Fibroblast of lung (primary cell): Measurements from ENCODE around the gene BBX. TPM values are rescaled to one million over a fixed set of nuclear protein-coding genes. Genes with fewer than 3 reads are reported as not detected.

Experiments used
- DNase-seq, 2 donors: peaks; one replicate each; pipeline versions ENCODE4 v3.0.0 to v3.0.0-alpha.2; 2010; ENCODE audit warnings: low read depth in 2 of 2
- H2AFZ ChIP-seq: 2 replicates; pipeline ENCODE4 v1.5.1; 2012; ENCODE audit warnings: low read length, control low read depth, inconsistent platforms
- H3K27ac ChIP-seq: 2 replicates; pipeline ENCODE4 v1.5.1; 2011; ENCODE audit warnings: low read length, control low read depth; ENCODE audit not compliant: insufficient read depth
- H3K27me3 ChIP-seq: 2 replicates; pipeline ENCODE4 v1.5.1; 2011; ENCODE audit warnings: mild to moderate bottlenecking, low read length; ENCODE audit not compliant: control insufficient read depth, insufficient read depth
- H3K36me3 ChIP-seq: 2 replicates; pipeline ENCODE4 v1.5.1; 2011; ENCODE audit warnings: low read length; ENCODE audit not compliant: control insufficient read depth, insufficient read depth
- H3K4me1 ChIP-seq: 2 replicates; pipeline ENCODE4 v1.5.1; 2011; ENCODE audit warnings: low read length; ENCODE audit not compliant: control insufficient read depth, insufficient read depth; ENCODE audit errors: extremely low read depth
- H3K4me2 ChIP-seq: 2 replicates; pipeline ENCODE4 v1.5.1; 2011; ENCODE audit warnings: low read length, control low read depth; ENCODE audit not compliant: insufficient read depth; ENCODE audit errors: extremely low read depth
- H3K4me3 ChIP-seq, 4 experiments: fragments of 200-600 bp in 1 of 4; sonication (generic) in 1 of 4; replicated peaks in 1 of 4; 2 replicates each; pipeline ENCODE4 v1.5.1; 2011 to 2016; ENCODE audit warnings: low read length in 4 of 4, low read depth in 3 of 4, mild to moderate bottlenecking in 3 of 4, control low read depth in 2 of 4, inconsistent platforms in 1 of 4, mixed read lengths in 1 of 4; ENCODE audit not compliant: insufficient read depth in 1 of 4; ENCODE audit errors: control extremely low read depth in 1 of 4
- H3K79me2 ChIP-seq: 2 replicates; pipeline ENCODE4 v1.5.1; 2012; ENCODE audit warnings: mild to moderate bottlenecking, low read length, inconsistent platforms; ENCODE audit not compliant: control insufficient read depth, insufficient read depth
- H3K9ac ChIP-seq: 2 replicates; pipeline ENCODE4 v1.5.1; 2011; ENCODE audit warnings: mild to moderate bottlenecking, low read length, control low read depth; ENCODE audit not compliant: insufficient read depth
- H3K9me3 ChIP-seq: 2 replicates; pipeline ENCODE4 v1.5.1; 2012; ENCODE audit warnings: low read depth, low read length; ENCODE audit not compliant: control insufficient read depth, insufficient read depth
- H4K20me1 ChIP-seq: 2 replicates; pipeline ENCODE4 v1.5.1; 2011; ENCODE audit warnings: low read length; ENCODE audit not compliant: control insufficient read depth, insufficient read depth; ENCODE audit errors: extremely low read depth
- CTCF ChIP-seq, 2 donors: IDR thresholded peaks in 1 of 2; conservative IDR thresholded peaks in 1 of 2; 1 replicate in 1 of 2; 2 replicates in 1 of 2; pipeline ENCODE4 v1.5.1; 2011 to 2012; ENCODE audit warnings: low read length in 2 of 2, control low read depth in 1 of 2, inconsistent platforms in 1 of 2, low read depth in 1 of 2, mild to moderate bottlenecking in 1 of 2
- EZH2 ChIP-seq: IDR thresholded peaks from 2 replicates; pipeline ENCODE4 v1.5.1; 2012; ENCODE audit warnings: low read length, control low read depth, mild to moderate bottlenecking; ENCODE audit errors: missing control alignments
- polyA plus RNA-seq, 2 donors: library from polyadenylated mRNA; depleted of rRNA in 1 of 2; stranded (reverse) in 1 of 2; unstranded in 1 of 2; fragments of >200 nt; gene quantifications; 2 replicates each; pipeline ENCODE4 v1.2.1, GENCODE V29; 2011 to 2012; ENCODE audit warnings: missing spikeins in 1 of 2
- total RNA-seq: library from RNA; depleted of rRNA; stranded (reverse); fragments of >200 nt; gene quantifications from 2 replicates; pipeline ENCODE4 v1.2.1, GENCODE V29; 2014

The BBX gene
- total and polyA plus RNA-seq, 2 donors (not counting 1 experiment from before 2014, with no cell fraction given) = 50.0 to 71.2 TPM

DNA sequence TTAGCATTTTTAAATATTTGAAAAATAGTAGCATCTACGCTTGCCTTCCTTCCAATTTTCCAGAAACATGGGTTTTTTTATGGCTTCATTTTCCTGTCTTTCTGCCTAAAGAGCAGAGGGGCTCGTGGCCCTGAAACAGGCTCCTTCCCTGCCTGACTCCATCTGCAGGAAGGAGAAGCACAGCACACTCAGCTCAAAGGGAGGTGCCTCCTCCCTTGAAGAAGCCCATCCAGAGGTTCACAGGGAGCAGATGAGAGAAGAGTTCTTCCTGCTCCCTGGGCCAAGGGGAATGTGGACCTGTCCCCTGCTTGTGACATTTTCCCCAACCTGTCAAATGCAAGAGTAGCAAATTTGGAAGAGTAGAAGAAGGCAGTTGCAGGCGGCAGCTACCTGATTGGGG lies 55.8 kb downstream of the BBX start:
- Histone ChIP-seq H3K79me2 (no peaks in the 10 kb centered on the region), H3K9ac (no peak overlapping the region), H2AFZ (no peak overlapping the region), H3K4me3 (no peak overlapping the region), H3K4me1 (no peaks in the 10 kb centered on the region), H3K27ac (no peak overlapping the region), H3K36me3 (no peaks in the 10 kb centered on the region), H4K20me1 (no peaks in the 10 kb centered on the region), H3K27me3 (no peaks in the 10 kb centered on the region), H3K9me3 (no peaks in the 10 kb centered on the region), H3K4me2 (no peak overlapping the region)
- TF ChIP-seq CTCF (conservative IDR thresholded peaks at IDR 0.05 in 1 of 2, IDR thresholded peaks at IDR 0.05 in 1 of 2; ENCODE audit: low read depth in 1 of 2, low read length in 2 of 2) (no peak), EZH2 (no peak)
- DNase-seq = no peak

GRCh38 chr3:107579371-107579770 lies 56.6 kb downstream of the BBX start:
- H3K4me2 ChIP-seq = no peak overlapping the region
- no peak overlapping the region for H3K4me3 ChIP-seq
- no peak overlapping the region for H3K27ac ChIP-seq
- DNase-seq = no peak
- no peaks in the 10 kb centered on the region for H4K20me1 ChIP-seq
- no peaks in the 10 kb centered on the region for H3K9me3 ChIP-seq
- no peaks in the 10 kb centered on the region for H3K36me3 ChIP-seq
- no peak for TF ChIP-seq CTCF (conservative IDR thresholded peaks at IDR 0.05 in 1 of 2, IDR thresholded peaks at IDR 0.05 in 1 of 2; ENCODE audit: low read depth in 1 of 2, low read length in 2 of 2)
- no peaks in the 10 kb centered on the region for H3K4me1 ChIP-seq
- H3K27me3 ChIP-seq = no peaks in the 10 kb centered on the region
- no peak overlapping the region for H2AFZ ChIP-seq
- H3K9ac ChIP-seq = no peak overlapping the region
- H3K79me2 ChIP-seq = no peaks in the 10 kb centered on the region

- Histone ChIP-seq H3K36me3 (no peaks in the 10 kb centered on the region), H3K4me3 (no peak overlapping the region), H3K4me2 (no peak overlapping the region), H3K79me2 (no peaks in the 10 kb centered on the region), H3K9me3 (no peaks in the 10 kb centered on the region), H4K20me1 (no peaks in the 10 kb centered on the region), H3K9ac (no peak overlapping the region), H3K27me3 (no peaks in the 10 kb centered on the region), H2AFZ (no peak overlapping the region), H3K27ac (no peak overlapping the region), H3K4me1 (no peaks in the 10 kb centered on the region)
- no peak for DNase-seq
- TF ChIP-seq EZH2 (no peak), CTCF (conservative IDR thresholded peaks at IDR 0.05 in 1 of 2, IDR thresholded peaks at IDR 0.05 in 1 of 2; ENCODE audit: low read depth in 1 of 2, low read length in 2 of 2) (no peak)
Measured at GRCh38 chr3:107581230-107581629, 58.5 kb downstream of the BBX start.
